K562 (cell line): ENCODE measurements around the gene URI1. TPM values are rescaled to one million over a fixed set of nuclear protein-coding genes. Genes with fewer than 3 reads are reported as not detected.

Source experiments
- ARNT ChIP-seq, 2 experiments: fragments of 450-650 bp; IDR thresholded peaks; 2 replicates each; pipeline ENCODE4 v1.6.1; 2016; ENCODE audit warnings: mild to moderate bottlenecking in 1 of 2
- ATF1 ChIP-seq, 2 experiments: fragments of 450-650 bp in 1 of 2; IDR thresholded peaks; 2 replicates each; pipeline ENCODE4 v1.6.1; 2016; ENCODE audit warnings: missing compliant biosample characterization in 1 of 2, missing genetic modification characterization in 1 of 2
- ATF6 ChIP-seq: sonication (generic); formaldehyde crosslinking; IDR thresholded peaks from 2 replicates; pipeline ENCODE4 v1.4.0; 2020; ENCODE audit warnings: mild to moderate bottlenecking, missing genetic modification reagents
- CC2D1A ChIP-seq: fragments of 450-650 bp; IDR thresholded peaks from 2 replicates; pipeline ENCODE4 v1.6.1; 2017; ENCODE audit warnings: mild to moderate bottlenecking
- CREBBP ChIP-seq: IDR thresholded peaks from one replicate; pipeline ENCODE4 v1.6.1; 2012; ENCODE audit warnings: low read depth, mild to moderate bottlenecking, control low read depth, inconsistent platforms, low read length
- JUND ChIP-seq, 2 experiments: IDR thresholded peaks; 2 replicates in 1 of 2; 3 replicates in 1 of 2; pipeline ENCODE4 v1.6.1; 2011; ENCODE audit warnings: borderline replicate concordance in 2 of 2, low read depth in 2 of 2, low read length in 2 of 2, improper control_type of control experiment in 1 of 2, missing biosample characterization in 1 of 2, missing genetic modification characterization in 1 of 2, missing genetic modification reagents in 1 of 2
- NCOR1 ChIP-seq: fragments of 450-650 bp; IDR thresholded peaks from 2 replicates; pipeline ENCODE4 v1.6.1; 2016; ENCODE audit warnings: mild to moderate bottlenecking, moderate library complexity
- PBX2 ChIP-seq, 2 experiments: IDR thresholded peaks in 1 of 2; conservative IDR thresholded peaks in 1 of 2; 2 replicates each; pipeline ENCODE4 v1.6.1; 2016; ENCODE audit warnings: low read depth in 2 of 2, mild to moderate bottlenecking in 1 of 2, missing compliant biosample characterization in 1 of 2, missing genetic modification characterization in 1 of 2, moderate library complexity in 1 of 2
- POLR3G ChIP-seq: IDR thresholded peaks from 2 replicates; pipeline ENCODE4 v1.6.1; 2011; ENCODE audit not compliant: insufficient read length, insufficient replicate concordance; ENCODE audit errors: extremely low read depth
- RBM34 ChIP-seq: fragments of 200-400 bp; formaldehyde crosslinking; IDR thresholded peaks from 2 replicates; pipeline ENCODE4 v1.6.1; 2018; ENCODE audit warnings: low read length, borderline replicate concordance; ENCODE audit not compliant: insufficient read depth
- SMC3 ChIP-seq: conservative IDR thresholded peaks from 2 replicates; pipeline ENCODE4 v1.6.1; 2011; ENCODE audit warnings: low read depth, low read length, improper control_type of control experiment; ENCODE audit not compliant: insufficient read depth
- ZNF592 ChIP-seq: fragments of 450-650 bp; IDR thresholded peaks from 2 replicates; pipeline ENCODE4 v1.6.1; 2017; ENCODE audit warnings: antibody characterized with exemption, mild to moderate bottlenecking
- ZNF76 ChIP-seq: fragments of 250-450 bp; sonication (Bioruptor Pico); IDR thresholded peaks from 2 replicates; pipeline ENCODE4 v1.4.0; 2020; ENCODE audit warnings: mild to moderate bottlenecking, moderate library complexity, borderline replicate concordance
- ZSCAN29 ChIP-seq: fragments of 450-650 bp; IDR thresholded peaks from 2 replicates; pipeline ENCODE4 v1.6.1; 2017
- polyA plus RNA-seq, 8 experiments: library from polyadenylated mRNA; depleted of rRNA in 4 of 8; stranded (reverse) in 5 of 8; unstranded in 3 of 8; fragments of >200 nt; fragmentation: Nextera tagmentation in 2 of 8; fragmentation: Illumina TruSeq in 1 of 8; extraction: Ambion mirVana in 2 of 8; extraction: Trizol in 1 of 8; gene quantifications; 2 replicates each; pipeline versions ENCODE4 v1.2.1 to v1.2.3, GENCODE V29; 2011 to 2014; ENCODE audit warnings: inconsistent platforms in 1 of 8, missing spikeins in 1 of 8
- total RNA-seq, 7 experiments: library from RNA; depleted of rRNA in 6 of 7; stranded (reverse); fragments of >200 nt in 6 of 7; fragmentation: Illumina TruSeq in 2 of 7; extraction: Trizol in 2 of 7; gene quantifications; 2 replicates each; pipeline versions ENCODE4 v1.2.1 to v1.2.3, GENCODE V29; 2011 to 2021; ENCODE audit warnings: low replicate concordance in 1 of 7

The URI1 gene
- total and polyA plus RNA-seq, 9 of the 15 experiments (the other 6 are each of a cell fraction or from before 2014, with no cell fraction given): 16.9 to 87.4 (median 63.9) TPM

- no peak for TF ChIP-seq ZNF76 (CRISPR knock-in tag)
- peak; percentile 72 for TF ChIP-seq NCOR1
- 0 out of 2 replicates have a peak, but pooled peaks have one; percentile 4 for TF ChIP-seq SMC3
- TF ChIP-seq POLR3G: no peak
- TF ChIP-seq JUND (IDR thresholded peaks at IDR 0.05; ENCODE audit: borderline replicate concordance, low read depth, low read length): peak; percentile 29; the same call in 1 of the 2 replicates
- no peak; the same call in 2 of the 3 replicates for TF ChIP-seq JUND (tag; IDR thresholded peaks at IDR 0.05; ENCODE audit: borderline replicate concordance, low read depth, low read length)
- no peak for TF ChIP-seq ATF1 (CRISPR knock-in tag; IDR thresholded peaks at IDR 0.05)
- TF ChIP-seq ATF1 (tag; IDR thresholded peaks at IDR 0.05): 0 out of 2 replicates have a peak, but pooled peaks have one; percentile 14
- peak; percentile 78; the same call in 1 of the 2 replicates for TF ChIP-seq CC2D1A
- no peak for TF ChIP-seq RBM34
- 0 out of 2 replicates have a peak, but pooled peaks have one; percentile 41 for TF ChIP-seq ZNF592
- 0 out of 2 replicates have a peak, but pooled peaks have one; percentile 21 for TF ChIP-seq PBX2 (CRISPR knock-in tag; IDR thresholded peaks at IDR 0.05; ENCODE audit: low read depth)
- TF ChIP-seq PBX2 (tag; conservative IDR thresholded peaks at IDR 0.05; ENCODE audit: low read depth): peak; percentile 93
- TF ChIP-seq ATF6 (CRISPR knock-in tag): no peak
- TF ChIP-seq CREBBP: no peak
- 0 out of 4 replicates have a peak, but pooled peaks of 1 of the 2 experiments have one; percentile 35 for TF ChIP-seq ARNT (IDR thresholded peaks at IDR 0.05)
- TF ChIP-seq ZSCAN29: no peak
- TF ChIP-seq, all 486 proteins: peak for 54
These were observed 46.3 kb downstream of the URI1 start (continued) for GRCh38 chr19:29988351-29988750.
